Body of pancreas (tissue), 4 donors: ENCODE measurements around the gene BMP8B.
A peak's percentile ranks its signal among the peaks of the same experiment; 100 is the strongest.

Experiments
- POLR2A ChIP-seq, 3 donors: fragments of 450-650 bp; IDR thresholded peaks; one replicate each; pipeline ENCODE4 v1.6.1; 2016; ENCODE audit warnings: antibody characterized with exemption in 3 of 3, mild to moderate bottlenecking in 2 of 3
- TF ChIP-seq, protein P1 (sequence below), 7 experiments: fragments of 450-650 bp in 4 of 7; fragments of 200-600 bp in 3 of 7; sonication (generic) in 3 of 7; IDR thresholded peaks; one replicate each; pipeline ENCODE4 v1.5.1; 2016 to 2019; ENCODE audit warnings: antibody characterized with exemption in 7 of 7

DNA sequence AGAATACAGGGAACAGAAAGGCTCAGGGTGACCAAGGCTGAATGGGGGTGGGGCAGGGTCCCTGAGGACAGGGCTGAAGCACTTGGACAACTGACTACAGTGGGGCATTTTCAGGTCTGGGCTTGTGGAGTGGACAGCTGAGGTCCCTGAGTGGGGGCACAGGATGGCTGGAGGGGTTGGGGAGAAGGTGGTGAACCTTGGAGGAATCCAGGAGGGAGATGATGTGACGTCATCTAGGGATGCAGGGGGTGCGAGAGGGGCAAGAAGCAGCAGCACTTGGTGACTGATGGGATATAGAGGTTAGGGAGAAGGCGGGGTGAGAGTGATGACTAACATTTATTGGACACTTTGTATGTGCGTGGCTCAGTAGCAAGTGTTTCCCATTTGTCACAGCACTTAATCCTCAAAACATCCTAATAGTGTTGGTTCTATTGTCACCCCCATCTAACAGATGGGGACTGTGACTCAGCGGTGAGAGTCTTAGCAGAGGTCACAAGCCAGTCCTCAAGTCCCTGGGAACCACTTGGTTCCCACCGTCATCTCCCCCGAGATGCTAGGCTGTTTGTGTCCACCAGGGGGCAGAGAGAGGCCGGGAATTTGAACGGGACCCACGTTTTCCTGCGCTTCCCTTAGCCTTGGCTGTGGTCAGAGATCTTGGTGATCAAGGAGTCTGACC is 27.9 kb upstream of the BMP8B start:
- TF ChIP-seq, protein P1, sequence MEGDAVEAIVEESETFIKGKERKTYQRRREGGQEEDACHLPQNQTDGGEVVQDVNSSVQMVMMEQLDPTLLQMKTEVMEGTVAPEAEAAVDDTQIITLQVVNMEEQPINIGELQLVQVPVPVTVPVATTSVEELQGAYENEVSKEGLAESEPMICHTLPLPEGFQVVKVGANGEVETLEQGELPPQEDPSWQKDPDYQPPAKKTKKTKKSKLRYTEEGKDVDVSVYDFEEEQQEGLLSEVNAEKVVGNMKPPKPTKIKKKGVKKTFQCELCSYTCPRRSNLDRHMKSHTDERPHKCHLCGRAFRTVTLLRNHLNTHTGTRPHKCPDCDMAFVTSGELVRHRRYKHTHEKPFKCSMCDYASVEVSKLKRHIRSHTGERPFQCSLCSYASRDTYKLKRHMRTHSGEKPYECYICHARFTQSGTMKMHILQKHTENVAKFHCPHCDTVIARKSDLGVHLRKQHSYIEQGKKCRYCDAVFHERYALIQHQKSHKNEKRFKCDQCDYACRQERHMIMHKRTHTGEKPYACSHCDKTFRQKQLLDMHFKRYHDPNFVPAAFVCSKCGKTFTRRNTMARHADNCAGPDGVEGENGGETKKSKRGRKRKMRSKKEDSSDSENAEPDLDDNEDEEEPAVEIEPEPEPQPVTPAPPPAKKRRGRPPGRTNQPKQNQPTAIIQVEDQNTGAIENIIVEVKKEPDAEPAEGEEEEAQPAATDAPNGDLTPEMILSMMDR (IDR thresholded peaks at IDR 0.05), result peak; percentile 66 to 96 (median 94)
- TF ChIP-seq POLR2A (IDR thresholded peaks at IDR 0.05), result no peak
